ENCODE measurements around the gene KLHL7.

GRCh38 chr7:23072922-23073321 lies 32.7 kb upstream of the KLHL7 start:
- TF ChIP-seq POLR2A (IDR thresholded peaks at IDR 0.05) (no peak), CTCF (IDR thresholded peaks at IDR 0.05) (no peak), EP300 (IDR thresholded peaks at IDR 0.05) (no peak)

Measured in suprapubic skin (tissue), 3 donors.